ENCODE measurements around the gene GRK5. TPM values are rescaled to one million over a fixed set of nuclear protein-coding genes. Genes with fewer than 3 reads are reported as not detected.

GRK5 gene
- polyA plus RNA-seq, 3 donors = 17.1 to 18.6 (median 17.7) TPM

DNA sequence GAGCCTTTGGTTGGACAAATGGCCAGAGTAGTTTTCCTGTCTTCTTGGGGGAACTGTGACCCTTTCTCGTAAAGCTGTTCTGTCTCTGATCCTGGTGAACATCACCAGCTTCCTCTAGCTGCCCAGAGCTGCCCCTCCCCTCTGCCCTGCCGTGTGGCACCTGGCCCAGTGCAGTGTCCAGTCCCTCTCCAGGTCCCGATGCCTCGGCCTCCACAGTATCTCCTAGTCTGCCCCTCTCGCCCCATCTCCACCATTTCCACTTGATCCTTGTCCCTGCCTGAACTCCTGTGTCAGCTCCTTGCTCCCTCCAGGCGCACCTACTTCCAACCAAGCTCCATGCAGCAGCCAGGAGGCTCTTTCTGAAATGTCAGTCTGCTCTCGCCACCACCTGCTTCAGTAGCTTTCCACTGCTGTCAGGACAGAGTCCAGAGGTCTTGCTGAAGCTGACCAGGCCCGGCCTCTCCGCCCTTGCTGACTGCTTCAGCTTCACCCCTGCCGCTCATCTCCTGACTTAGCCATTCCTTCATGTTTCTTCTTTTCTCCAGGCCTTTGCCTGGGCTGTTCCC lies 133.6 kb downstream of the GRK5 start:
- DNase-seq = no peak

DNA sequence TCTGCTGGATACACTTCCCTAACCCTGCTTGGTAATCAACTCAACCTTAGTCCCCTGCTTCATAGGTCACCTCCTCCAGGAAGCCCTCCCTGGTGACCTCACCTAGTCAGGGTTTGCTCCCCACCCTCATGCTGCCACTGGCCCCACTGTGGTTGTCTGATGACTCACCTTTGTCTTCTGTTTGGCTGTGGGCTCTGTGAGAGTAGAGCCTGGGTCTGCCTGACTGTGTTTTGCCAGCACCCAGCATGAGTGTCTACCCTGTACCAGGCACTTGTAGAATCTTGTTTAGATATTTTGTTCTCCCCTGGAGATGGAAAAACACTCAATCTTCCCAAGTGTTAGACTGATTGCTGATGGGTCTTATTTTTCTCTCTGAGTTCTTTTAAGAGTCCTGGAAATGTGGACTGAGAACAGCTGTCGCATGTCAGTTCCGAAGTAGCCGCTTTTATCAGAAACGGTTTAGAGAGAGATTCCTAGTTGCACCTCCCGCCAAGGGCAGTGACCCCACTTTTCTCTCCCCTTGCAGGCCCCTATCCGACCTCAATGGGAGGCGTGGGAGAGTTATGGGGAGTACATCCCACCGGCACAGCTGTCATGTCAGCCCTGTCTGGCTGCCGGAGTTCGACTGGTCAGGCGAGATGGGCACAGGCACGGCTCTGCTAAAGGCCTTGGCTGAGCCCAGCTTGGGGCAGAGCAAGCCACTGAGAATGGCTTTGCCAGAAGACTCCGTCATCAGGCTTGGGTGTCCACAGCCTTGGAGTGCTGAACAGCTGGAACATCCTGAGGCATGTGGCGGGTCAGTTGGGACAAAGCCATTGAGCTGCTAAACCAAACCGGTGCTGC lies 134.3 kb downstream of the GRK5 start:
- peak; percentile 65 for DNase-seq

DNA sequence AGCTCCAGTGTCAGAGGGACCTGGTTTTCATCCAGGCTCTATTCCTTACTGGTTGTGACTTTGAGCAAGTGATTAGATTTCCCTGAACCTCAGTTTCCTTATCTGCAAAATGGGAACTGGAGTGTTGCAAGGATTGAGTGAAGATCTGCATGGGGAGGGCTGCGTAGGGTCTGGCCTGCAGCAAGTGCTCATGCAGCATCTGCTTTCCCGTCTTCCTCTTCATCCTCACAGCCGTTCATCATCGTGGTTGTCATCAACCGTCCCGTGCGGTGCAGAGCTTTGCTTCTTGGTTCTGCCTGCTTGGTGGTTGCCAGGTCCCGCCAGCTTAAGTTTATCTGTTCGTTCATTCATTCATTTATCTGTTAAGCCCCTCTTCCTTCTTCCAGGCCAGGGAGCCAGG lies 135.0 kb downstream of the GRK5 start:
- no peak for DNase-seq

DNA sequence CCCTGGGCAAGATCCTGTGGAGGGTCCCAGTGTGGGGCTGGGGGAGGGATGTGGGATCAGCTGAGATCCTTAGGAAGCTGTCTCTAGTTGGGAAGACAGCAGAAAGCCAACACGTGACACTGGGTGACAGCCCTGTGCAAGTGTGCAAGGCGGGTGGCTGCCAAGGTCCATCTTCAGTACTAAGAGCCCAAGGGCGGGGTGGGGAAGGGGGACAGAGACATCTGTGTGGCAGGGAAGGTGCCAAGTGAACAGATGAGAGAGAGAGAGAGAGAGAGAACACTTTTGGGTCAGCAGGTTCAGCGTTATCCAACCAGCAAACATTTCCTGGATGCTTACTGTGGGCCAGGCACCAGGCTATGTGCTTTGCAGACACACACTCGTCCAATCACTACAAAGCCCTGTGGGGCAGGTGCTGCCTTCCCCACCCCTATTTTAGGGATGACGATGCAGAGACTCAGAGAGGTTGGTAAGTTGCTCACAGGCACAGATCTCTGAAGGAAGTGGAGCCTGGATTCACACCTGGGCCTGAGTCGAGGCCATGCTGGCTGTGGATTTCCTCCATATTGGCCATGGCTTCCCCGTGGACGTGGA lies 135.7 kb downstream of the GRK5 start:
- no peak for DNase-seq

DNA sequence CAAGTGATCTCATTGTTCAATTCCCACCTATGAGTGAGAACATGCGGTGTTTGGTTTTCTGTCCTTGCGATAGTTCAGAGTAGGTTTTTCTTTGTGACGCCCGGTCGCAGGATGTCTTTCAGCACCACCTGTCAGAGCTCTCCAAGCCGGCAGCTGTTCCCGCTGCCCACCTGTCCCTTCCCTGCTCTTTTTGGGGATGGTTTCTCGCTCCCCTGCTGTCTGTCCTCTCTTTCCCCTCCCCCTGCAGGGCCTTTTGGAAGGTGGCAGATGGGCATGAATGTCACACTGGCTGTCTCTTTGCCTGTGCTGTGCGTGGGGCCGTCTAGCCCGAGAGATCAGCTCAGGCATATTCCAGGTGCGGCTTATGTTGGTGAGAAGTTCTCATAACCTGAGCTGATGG lies 137.0 kb downstream of the GRK5 start:
- no peak for DNase-seq

DNA sequence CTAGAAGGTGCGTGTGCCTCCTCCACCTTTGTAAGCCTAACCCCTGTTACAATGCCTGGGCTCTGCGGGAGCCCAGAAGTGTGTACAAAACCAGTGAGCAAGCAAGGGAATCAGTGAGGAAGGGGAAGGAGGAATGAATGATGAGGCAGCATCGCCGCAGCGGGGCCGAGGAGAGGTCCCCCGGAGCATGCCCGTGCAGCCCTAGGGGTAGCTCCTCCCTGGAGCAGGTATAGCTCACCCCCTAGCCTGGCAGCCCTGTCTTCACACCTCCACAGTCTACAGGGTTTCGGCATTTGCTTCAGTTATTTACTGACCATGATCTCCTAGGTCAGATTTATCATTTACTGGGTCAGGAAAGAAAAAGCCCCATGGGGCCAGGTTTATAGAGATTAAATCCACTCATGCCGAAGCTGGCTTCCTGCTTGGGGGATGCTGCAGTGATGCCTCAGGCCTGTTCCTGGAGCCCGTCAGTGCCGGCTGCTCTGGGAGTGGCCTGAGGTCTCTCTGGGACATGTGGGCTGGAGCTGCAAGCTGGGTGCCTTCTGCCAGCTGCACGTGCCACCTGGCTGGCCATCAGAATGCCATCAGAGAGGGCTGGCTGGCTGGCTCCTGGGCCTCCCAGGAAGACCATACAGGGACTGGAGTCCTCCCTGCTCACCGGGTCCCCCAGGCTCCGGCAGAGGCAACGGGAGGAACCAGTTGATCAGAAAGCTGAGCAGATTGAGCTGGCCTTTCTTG lies 138.9 kb downstream of the GRK5 start:
- DNase-seq = no peak

DNA sequence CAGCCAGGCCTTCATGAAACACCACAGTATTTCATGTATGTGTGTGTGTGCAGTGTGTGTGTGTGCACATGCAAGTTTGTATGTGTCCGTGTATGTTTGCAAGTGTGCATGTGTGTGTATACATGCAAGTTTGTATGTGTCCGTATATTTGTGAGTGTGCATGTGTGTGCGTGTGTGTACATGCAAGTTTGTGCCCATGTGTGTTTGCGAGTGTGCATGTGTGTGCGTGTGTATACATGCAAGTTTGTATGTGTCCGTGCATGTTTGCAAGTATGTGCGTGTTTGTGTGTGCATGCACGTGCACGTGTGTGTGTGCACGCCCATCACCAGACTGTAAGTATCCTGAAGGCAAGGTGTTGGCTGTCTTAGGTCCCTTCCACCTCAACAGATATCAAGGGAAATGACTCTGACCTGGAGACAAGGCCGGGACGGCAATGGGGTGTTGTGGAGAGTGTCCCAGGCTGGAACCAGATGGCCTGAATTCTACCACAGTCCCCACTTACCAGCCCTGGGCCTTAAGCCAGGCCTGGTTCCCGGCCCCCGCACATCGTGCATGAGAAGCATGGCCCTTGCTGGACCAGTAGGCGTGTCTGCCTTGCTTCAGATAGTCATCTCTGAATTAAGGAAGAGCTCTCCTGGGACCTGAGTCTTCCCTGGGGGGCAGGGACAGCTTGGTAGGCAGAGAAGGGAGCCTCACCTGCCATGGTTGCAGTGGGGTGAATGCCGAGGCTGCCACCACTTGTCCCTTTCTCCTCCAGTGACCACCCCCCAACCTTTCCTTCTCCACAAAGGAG lies 140.0 kb downstream of the GRK5 start:
- no peak for DNase-seq

DNA sequence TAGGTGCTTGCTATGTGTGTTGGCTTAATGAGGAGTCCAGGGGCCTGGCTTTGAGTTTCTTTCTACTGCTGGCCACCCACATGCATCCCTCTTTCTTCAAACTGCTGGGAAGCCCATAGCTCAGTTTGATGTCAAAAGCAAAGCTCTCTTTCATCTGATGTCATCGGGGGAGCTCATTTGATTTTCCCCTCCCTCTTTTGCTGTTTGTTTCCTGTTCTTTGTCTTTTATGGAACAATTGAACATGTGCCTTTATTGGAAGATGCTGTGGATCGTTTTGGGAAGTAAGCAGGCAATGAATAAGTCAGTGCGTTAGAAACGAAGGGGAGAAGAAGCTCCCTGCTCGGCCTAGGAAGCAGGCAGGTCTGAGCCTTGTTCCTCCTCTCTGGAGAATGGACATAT lies 140.7 kb downstream of the GRK5 start:
- DNase-seq = no peak

DNA sequence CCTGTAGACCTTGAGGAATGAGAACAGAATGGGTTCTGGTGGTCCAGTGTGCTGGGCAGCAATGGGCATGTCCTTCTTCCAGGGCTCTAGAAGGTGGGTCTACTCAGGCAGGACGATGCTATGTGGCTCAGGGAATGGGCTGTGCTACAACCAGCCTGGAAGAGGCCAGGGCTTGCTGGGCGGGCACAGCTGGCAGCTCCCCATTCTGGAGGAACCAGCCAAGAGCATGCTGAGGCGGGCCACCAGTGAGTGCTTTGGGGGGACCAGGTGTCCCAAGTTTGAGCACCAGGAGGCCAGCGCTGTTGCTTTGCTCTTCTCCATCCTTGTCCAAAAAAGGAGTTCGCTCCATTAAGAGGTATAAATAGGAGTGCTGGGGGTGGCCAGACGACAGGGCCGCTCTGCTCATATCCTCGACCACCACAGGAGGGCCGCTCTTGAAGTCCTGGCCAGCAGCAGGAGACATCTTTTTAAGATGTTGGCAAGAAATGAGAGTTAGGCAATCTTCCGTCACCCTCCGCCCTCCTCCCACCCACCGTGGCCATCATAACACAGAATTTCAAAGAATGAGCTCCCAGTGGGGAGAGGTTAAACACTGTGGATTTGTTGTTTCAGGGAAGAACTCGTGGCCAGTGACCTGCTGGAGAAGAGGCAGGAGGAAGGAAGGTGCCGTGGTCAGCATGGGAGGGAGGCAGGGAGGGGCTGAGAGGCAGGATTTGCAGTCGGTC lies 141.3 kb downstream of the GRK5 start:
- no peak for DNase-seq

DNA sequence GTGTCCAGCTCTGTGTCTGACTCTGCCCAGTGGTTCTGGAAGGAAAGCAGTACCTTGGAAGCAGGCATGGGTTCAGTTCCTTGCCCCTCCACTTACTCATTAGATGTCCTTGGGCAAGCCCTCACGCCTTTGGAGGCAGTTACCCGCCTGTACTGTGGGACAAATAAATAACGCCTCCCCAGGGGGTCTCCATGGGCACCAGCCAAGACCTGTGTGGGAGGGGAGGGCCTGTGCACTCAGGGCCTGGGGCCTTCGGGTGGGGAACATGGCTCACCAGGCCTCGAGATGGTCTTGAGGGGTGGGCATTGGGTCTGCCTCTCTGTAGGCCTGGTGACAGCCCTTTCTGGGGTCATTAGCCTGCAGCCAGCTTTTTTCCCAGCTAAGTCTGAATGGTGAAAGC lies 142.0 kb downstream of the GRK5 start:
- no peak for DNase-seq

DNA sequence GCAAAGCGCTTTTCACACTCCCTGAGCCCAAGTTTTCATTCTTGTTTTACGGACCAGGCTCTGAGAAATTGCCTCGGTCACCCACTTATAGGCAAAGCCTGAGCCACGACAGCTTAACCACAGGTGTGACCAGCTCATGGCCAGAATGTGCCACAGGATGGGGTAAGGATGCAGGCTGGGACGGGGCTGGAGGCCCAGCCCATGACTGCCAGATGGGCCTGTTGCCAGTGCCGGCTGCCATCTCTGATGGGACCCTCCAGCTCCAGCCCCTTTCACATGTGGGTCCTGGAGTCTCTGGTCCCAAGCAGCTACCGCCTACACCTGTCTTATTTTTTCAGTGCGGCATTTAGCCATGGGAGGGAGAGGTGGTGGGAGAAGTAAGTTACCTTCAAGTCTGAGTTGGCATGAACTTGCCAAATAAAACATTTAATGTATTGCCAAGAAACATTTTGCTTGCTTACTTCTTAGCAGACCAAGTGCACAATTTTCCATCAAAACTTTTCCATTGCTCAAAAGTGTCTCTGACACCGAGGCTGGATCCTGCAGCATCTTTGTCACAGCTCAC lies 142.6 kb downstream of the GRK5 start:
- DNase-seq = no peak

DNA sequence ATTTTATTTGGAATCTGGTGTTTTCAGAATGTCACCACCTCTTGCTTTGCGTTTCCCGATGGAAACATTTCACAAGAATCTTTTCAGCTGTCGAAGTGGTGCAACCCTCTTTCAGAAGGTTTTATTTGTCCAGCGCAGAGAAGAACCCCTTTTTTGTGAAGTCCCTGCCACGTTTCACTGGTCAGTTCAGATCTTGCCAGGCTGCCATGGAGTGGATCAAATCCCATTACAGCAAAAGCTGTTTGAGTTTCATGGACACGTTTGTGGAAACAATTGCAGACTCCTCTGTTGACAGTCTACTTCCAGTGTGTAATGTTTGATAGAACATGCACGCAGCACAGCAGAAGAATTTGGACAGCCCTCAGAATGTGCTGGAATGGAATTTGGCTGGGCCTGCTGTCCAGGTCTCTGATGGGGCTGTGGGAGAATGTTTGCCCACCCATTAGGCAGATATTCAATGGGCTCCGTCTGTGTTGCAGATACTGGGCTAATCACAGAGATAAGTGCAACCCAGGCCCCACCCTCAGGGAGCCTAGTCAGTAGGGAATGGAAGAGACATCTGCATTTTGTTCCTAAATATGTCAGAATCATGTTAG lies 143.2 kb downstream of the GRK5 start:
- no peak for DNase-seq

DNA sequence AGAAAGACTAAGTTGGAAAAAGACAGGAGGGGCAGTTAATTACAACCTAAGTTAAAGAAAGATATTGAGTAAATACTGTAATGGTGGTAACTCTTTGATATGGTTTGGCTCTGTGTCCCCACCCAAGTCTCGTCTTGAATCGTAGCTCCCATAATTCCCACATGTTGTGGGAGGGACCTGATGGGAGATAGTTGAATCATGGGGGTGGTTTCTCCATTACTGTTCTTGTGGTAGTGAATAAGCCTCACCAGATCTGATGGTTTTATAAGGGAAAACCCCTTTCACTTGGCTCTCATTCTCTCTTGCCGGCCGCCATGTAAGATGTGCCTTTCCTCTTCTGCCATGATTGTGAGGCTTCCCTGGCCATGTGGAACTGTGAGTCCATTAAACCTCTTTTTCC lies 143.8 kb downstream of the GRK5 start:
- DNase-seq = no peak

DNA sequence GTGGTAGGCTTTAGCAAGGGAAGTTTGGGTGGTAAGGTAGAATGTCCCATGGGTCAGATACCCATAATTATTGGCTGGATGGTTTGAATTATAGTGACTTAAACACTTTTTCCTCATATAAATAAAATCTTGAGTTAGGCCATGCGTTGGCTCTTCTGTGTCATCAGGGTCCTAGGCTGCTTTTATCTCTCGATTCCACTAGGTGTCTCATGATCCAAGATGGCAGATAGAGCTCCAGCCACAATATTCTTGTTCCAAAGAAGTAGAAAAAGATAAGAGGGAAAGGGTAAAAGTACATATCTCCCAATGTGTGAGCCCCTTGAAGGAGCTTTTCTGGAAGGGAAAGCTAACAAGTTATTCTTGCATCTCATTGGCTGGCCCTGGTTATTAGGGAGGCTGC lies 144.7 kb downstream of the GRK5 start:
- DNase-seq = no peak

DNA sequence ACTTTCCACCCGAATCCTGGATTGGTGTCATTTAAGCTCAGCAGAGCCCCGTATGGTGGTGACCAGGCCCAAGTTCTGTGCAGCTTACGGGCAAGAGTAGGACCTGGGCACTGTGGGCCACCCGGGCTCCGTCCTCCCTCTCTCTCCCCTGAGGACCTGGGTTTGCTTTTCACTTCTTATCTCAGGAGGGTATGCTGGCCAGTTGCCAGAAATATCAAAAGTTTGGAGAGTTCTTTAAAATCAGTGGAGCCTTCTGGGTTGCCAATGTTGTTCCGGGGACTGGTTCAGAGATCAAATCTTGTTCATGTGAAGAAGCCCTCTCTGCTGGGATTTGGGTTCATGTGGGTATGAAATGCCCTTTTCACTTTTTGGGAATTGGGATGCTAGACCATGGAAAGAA lies 145.4 kb downstream of the GRK5 start:
- no peak for DNase-seq

DNA sequence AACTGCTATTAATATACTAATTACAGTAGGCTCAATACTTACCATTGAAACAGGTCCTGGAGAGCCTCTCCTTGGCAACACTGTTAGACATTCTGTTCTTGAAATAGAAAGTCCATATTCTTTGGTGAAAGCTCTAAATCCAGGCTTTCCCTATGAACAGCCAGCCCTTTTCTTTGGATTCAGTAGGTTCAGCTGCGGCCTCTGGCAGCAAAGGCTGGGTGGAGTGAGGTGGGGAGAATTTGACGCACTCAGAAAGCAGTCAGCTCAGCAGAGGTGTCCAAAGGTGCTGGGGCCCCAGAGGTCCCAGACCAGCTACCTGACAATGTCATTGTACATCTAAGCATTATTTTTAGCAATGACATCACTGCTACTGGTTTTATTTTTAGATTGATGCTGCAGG lies 146.1 kb downstream of the GRK5 start:
- DNase-seq = no peak

DNA sequence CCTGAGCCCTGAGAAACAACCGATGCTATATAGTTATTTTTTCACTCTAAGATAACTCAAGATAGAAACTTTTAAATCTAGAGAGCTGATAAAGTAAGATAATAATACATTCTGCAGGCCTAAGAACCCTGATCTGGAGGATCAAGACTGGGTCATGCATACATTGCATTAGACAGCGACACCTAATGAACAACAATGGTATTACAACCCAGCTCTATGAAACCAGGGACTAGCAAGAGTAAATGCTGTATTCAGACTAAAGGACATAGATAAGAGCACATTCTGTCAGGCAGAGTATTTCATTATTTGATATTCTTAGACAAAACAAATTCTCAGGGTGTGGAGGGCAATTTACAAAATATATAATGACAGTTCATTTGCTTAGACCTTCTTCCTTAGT lies 148.6 kb downstream of the GRK5 start:
- DNase-seq = no peak

DNA sequence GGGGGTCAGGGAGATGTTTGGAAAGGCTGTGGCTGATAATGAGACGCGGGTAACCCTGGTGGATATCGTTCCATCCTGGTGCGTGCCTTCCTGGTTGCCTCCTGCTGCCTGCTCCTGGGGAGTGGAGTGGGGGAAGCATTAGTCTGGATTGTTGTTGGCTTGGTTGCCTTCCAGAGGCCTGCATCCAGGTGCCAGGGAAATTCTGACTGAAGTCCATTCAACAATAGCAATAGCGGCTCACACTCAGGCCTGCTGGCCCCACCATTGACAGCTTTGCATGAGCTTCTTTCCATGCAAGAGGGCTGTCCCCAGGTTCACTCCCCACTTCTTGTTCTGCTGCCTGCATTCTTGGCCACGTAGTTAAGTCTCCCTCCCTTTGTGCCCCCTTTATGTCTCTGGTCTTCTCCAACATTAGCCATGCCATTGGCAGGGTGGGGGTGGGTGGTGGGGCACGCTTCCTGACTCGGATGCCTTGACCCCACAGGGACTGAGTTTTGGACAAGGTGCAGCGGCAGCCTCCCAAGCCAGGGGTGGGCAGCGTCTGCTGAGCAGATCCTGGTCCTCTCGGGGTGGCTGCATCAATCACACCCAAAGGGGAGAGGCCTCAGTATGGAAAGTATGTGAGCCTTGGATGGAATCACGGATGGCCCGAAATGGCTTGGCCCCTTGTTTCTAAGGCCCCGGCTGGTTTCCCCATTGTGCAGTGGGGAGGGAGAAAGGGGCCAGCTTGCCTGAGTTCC lies 150.2 kb downstream of the GRK5 start:
- DNase-seq = no peak

DNA sequence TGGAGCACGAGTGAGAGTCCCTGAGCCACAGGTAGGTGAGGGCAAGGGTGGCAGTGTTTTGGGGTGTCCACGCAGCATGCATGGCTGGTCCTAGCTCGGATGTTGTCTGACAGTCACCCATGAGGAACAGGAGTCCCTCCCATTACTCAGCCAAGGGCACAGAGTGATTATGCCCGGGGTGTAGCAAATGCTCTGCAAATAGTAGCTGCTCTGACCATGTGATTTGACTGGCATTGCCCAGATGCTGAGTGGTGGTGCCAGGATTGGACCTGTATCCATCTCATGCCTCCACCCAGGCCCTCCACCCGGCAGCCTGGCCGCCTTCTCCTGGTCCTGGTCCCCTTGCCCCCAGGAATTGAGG lies 150.8 kb downstream of the GRK5 start:
- no peak for DNase-seq

DNA sequence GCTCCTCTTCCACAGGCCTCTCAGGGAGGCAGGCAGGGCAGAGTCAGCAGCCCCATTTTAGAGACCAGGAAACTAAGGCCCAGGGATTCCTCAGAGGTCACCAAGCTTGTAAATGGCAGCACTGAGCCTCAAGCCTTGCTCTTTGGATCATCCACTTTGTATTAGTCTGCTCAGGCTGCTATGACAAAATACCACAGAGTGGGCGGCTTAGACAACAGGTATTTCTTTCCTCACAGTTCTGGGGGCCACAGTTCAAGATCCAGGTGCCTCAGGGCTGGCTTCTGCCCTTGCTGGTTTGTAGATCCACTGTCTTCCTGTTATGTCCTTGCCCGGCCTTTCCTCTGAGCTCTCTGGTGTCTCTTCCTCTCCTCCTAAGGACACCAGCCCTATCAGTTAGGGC lies 151.2 kb downstream of the GRK5 start:
- no peak for DNase-seq

Measured in renal pelvis (tissue), 4 donors.